OCI-LY1 (cell line): ENCODE results near the gene POLR1E.

ENCODE experiments used
- CTCF ChIP-seq: fragments of 200-600 bp; sonication (generic), shearing (Covaris generic); IDR thresholded peaks from 2 replicates; pipeline ENCODE4 v1.5.1; 2017; ENCODE audit warnings: mild to moderate bottlenecking, antibody characterized with exemption, low read length, moderate library complexity, mixed read lengths
- EZH2 ChIP-seq: fragments of 200-600 bp; sonication (generic), shearing (Covaris generic); IDR thresholded peaks from 2 replicates; pipeline ENCODE4 v1.8.0; 2017; ENCODE audit warnings: borderline replicate concordance, mixed run types, mild to moderate bottlenecking, antibody characterized with exemption, low read length, moderate library complexity, mixed read lengths

GRCh38 chr9:37447111-37447510 is 38.6 kb upstream of the POLR1E start:
- TF ChIP-seq EZH2 (no peak), CTCF (no peak)
